Measurements from ENCODE around the gene SHISA7.
"Not testable (repeated sequence)": the region's sequence is repeated elsewhere in the genome, so short reads cannot be mapped to it uniquely, and the experiment has no call there.

Gene SHISA7

DNA sequence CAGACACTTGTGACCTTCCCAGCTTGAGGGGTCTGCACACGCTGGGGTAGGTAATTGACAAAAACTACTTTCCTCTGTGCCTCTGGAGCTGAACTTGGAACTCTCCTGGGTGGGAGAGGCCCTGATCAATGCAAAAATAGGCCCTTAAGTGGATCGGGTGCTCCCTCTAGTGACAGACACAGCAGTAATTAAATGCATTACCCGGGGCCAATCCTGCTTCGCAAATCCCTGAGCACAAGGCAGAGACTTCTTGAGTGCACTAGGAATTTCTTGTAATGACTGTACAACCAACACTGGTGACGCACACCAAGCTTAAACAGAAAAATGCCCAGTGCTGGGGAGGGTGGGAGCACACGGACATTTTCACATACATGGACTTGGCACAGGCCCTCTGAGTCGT is 24.9 kb downstream of the SHISA7 start:
- peak; percentile 86 for DNase-seq (ENCODE audit: low spot score)

DNA sequence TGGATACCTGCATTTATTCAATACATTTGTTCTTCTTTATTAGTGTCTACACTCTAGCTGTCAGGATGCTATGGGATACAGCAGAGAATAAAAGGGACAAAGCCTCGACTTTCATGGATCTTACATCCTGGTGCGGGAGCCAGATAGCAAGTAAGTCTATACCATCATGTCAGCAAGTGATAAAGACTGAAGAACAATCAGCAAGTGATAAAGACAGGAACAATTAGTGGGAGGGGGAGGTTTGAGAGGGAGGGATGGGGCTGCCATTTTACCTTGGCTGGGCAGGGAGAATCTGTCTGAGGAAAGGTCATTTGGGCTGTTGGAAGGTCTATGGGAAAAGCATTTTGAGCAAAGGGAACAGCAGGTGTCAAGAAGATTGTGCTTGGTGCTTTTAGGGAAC is 32.9 kb downstream of the SHISA7 start:
- no peak for DNase-seq (ENCODE audit: low spot score)

DNA sequence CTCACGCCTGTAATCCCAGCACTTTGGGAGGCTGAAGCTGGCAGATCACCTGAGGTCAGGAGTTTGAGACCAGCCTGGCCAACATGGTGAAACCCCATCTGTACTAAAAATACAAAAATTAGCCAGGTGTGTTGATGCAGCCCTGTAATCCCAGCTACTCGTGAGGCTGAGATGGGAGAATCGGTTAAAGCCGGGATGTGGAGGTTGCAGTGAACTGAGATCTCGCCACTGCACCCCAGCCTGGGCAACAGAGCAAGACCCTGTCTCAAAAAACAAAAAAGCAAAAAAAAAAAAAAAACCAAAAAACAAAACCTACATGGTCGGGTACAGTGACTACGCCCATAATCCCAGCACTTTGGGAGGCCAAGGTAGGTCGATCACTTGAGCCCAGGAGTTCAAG is 33.9 kb downstream of the SHISA7 start:
- not testable (repeated sequence) for DNase-seq (ENCODE audit: low spot score)

DNA sequence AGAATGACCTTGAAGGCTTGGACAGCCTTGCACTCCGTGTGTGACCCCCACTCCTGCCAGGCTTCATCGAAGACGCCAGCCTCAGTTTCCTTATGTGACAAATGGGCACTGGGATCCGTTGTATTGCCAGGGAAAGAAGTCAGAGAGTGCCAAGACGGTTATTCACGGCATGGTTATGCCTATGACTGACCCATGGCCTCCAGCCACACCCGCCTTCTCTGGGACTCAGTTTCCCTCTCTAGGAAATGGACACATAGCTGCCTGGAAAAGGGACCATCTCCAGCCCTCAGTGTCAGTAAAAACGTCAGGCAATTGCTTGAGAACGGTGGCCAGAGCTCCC is 34.6 kb downstream of the SHISA7 start:
- no peak for DNase-seq (ENCODE audit: low spot score)

DNA sequence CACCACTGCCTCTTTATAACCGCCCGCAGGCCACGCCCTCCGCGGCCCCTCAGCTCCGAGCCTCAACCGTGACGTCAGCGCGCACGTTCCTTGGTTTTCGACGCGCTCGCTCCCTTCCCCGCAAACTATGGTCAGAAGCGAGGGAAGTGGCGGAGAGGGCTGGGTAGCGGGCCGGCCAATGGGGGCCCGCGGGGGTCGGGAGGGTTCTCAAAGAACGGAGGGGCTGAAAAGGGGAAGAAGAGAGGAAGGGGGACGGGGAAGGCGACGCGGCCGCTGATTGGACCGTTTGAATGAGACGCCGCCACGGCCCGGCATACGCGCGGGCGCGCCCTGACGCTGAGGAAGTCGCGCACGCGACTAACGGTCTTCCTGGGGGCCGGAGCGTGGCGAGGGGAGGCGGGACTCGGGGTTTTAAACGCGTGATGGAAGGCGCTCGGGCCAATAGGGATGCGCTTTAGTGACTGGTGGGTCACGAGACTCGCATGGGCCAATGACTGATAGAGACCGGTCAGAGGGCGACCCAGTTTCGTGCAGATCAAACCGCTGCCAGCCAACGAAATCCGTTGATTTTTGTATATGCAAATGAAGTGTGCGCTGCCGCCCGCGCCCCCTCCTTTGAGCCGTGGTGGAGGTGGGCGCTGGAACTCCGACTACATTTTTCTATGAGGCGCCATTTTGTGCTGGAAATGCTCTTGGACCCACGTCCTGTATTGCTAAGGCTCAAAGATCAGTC is 35.1 kb downstream of the SHISA7 start:
- DNase-seq (ENCODE audit: low spot score), result peak; percentile 99

DNA sequence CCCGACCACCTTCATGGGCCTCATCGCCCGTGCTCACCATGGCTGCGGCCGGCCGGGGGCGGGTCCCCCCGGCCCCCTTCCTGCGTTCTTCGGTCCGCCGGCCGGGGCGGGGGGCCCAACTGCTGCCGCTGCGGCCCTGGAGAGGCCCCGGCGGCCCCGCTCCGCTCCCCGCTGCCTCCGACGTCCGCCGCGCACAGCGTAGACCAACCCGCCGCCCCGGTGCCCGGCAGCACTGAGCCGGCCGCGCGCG is 35.6 kb downstream of the SHISA7 start, which contains the start of gene UBE2S:
UBE2S (minus strand) TSS at position 239 of the 250 bp plus-strand sequence; CDS start at position 40, 199 bp downstream.
- not testable (repeated sequence) for DNase-seq (ENCODE audit: low spot score)

DNA sequence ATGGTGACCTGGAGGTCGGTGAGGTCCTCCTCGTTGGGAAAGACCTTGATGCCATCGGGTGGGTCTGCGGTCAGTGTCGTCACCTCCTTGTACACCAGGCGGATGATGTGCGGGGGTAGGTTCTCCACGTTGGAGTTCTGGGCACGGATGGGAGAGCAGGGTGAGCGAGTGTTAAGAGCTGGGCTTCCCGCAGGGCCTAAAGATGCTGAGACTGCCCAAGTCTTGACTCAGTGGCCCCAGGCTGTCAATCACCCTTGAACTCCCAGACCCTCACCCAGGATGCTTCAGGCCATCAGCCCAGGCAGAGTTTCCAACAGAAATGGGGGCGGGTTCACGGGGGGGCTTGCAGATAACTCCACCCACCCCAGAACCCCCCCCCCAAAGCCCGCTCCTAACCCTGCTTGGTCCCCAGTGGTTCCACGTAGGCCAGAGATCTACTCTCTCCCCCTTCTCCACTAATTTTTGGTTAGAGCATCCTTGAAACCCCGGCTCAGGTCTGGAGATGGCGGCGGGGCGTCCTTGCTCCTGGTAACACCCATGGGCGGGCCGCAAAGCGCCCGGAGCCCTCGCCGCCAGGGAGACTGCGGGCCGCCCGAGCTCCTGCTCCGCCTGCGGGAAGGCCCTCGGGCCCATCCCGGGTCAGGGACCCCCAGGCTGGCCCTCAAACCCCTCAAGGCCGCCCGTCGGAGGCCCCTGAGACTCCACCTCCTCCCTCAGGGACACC is 36.1 kb downstream of the SHISA7 start:
- peak; percentile 65 for DNase-seq (ENCODE audit: low spot score)

DNA sequence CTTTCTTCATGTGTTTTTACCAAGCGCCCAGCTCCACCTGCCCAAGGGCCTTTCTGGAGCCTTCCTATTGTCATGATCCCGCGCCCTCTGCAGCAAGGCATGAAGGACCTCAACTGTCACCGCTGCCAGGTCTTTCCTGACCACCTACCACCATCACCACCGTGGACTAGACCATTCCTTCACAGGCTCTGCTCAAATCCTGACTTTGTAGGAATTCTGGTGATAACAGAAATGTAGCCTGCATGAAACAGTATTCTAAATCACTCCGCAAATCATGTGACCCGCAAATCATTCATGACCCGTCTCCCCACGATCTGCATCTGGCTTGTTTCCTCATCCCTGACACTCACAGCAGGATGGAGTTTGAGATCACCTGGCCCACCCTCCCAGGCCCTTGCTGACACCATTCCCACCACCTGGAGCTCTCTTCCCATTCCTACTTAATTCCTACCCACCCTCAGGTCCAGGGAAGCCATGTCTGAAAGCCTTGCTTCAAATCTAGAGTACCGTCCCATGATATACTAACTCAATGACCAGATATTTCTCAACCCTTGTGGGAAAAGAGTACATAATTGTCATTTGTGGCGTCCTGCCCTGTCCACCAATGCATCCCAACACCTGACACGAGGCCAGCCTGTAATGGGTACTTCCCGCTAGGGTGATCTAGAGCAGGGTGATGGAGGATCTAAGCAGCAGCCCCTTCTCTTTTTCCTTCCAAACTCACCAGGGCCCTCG is 36.8 kb downstream of the SHISA7 start:
- no peak for DNase-seq (ENCODE audit: low spot score)

DNA sequence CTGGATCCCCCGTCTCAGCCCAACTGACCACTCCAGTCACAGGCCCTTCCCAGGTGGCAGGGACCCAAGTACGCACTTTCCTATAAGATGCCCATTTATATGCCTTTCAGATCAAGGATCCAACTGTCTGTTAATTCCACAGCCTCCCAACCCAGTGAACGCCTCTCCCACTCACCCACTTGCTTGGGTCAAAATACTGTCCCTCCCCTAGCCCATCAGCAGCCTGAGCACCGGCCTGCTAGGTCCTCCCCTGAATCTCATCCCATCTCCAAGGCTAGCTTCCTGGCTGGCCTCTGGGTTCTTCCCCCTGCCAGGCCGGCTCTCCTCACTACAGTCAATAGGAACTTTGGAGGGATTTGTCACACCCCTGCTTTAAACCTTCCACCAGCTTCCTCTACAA is 37.5 kb downstream of the SHISA7 start:
- no peak for DNase-seq (ENCODE audit: low spot score)

DNA sequence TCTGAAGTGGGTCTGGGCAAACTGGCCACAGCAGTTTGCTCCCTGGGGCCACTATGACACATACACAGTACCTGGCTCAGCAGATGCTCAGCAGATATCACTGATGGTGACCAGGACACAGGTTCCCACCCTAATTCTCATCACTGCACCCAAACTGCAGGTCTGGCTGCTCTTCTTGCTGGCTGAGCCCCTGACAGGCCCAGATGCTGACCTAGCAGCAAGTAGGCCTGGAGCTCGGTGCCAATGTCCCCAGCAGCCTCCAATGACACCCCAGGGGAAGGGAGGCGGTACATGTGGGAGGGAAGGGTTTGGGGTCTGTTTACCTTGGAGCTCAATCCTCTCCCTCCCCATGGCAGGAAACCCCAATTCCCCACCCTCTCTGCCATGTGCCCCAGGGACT is 40.6 kb downstream of the SHISA7 start:
- DNase-seq (ENCODE audit: low spot score), result no peak

DNA sequence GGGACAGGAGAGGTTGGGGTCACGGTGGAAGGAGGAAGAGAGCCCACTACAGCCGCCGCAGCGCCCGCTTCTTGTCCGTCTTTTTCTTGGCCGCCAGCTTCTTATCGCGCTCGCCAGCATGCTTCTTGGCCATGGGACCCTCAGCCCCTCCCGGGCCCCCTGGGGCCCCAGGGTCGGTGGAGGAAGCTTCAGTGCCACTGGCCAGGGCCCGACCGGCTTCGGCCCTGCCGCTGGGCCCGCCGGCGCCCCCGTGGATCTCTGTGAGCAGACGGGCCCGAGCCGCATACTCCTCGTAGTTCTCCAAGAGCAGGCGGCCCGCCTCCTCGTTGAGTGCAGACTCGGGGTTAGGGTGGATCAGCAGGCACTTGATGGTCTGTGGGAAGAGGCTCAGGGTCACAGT is 41.7 kb downstream of the SHISA7 start:
- DNase-seq (ENCODE audit: low spot score), result not testable (repeated sequence)

DNA sequence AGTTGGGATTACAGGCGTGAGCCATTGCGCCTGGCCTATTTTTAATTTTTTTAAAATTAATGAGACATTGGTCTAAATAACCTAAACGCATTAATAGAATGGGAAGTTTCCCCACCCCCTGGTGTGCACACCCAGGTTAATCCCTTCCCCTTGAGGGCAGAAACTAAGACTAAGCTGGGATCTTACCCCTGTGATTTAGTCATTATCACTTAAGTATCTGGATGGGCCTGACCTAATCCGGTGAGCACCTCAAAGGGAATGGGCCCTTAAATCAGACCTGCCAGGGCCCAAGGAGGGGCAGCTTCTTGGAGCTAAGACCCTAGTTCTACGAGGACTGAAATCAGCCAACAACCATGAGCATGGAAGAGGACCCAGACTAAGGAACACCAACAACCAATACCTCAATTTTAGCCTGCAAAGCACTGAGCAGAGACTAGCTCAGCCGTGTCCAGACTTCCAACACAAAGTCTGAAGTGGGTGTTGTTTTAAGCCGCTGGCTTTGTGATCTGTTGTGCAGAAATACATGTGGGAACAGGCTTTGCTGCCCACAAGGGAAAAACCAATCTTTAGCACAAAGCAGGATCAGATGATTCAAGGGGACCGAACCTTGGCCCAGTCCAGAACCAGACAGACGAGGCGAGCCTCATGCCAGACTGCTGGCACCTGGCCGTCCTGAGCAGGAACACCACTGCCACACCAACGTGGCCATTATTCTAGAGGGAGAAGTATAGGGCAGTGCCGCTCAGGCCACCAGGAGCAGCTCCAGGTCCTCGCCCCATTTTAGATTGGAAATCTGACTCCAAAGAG is 42.6 kb downstream of the SHISA7 start:
- DNase-seq (ENCODE audit: low spot score), result peak; percentile 62

DNA sequence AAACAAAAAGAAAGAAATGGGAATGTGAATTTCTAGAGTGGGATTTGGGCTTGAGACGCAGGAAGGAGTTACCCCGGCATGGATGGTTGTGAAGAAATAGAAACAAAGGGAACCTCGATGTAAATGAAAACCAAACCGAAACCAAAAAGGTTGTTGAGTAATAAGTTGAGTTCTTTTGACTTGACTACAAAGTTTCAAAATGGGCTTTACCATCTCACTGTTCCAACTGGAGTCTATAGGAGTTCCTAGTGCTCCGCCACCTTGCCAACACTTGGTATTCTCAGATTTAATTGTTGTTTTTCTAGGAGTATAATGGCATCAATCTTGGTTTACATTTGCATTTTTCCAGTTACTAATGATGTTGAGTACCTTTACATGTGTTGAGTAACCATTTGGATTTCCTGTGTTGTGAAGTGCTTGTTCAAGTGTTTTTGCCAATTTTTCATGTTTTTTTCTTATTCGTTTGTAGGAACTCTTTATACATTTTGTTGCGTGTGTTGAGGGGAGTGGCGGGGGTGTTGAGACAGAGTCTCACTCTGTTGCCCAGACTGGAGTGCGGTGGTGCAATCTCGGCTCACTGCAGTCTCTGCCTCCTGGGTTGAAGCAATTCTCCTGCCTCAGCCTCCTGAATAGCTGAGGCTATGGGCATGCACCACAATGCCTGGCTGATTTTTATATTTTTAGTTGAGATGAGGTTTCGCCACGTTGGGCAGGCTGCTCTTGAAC is 44.7 kb downstream of the SHISA7 start:
- DNase-seq (ENCODE audit: low spot score), result no peak

DNA sequence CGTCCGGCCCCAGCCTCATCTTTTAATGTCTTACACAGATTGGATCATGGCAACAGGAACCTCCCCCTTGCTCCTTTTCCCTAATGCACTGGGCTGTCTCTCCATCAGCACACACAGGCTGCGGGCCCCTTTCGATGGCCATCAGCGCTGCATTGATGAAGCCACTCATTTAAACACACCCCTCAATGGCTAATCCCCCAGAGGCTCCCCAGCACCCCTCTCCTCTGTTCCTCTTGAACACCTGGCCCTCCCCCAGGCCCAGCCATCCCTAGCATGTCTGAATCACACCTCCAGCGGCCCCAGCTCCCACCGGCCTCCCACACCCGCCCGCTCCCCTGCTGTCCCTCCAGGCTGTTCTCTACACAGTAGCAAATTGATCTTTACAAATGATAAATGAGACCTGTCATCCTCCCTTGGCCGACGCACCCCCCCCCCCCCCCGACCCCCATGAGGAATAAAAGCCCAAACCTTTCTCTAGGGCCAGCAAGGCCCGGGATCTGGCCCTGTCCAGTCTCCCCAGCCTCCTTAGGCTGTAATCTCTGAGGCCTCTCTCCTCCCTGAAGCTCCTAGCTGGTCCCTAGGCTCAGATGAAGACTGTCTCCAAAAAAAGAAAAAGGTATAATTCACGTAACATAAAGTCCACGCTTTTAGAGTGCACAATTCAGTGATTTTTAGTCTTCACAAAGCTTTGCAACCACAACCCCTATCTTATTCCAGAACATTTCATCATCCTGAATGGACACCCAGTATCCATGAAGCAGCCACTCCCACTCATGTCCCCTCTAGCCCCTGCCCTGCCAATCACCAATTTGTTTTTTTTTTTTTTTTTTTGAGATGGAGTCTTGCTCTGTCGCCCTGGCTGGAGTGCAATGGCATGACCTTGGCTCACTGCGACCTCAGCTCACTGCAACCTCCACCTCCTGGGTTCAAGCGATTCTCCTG is 50.0 kb downstream of the SHISA7 start:
- no peak for DNase-seq (ENCODE audit: low spot score)

DNA sequence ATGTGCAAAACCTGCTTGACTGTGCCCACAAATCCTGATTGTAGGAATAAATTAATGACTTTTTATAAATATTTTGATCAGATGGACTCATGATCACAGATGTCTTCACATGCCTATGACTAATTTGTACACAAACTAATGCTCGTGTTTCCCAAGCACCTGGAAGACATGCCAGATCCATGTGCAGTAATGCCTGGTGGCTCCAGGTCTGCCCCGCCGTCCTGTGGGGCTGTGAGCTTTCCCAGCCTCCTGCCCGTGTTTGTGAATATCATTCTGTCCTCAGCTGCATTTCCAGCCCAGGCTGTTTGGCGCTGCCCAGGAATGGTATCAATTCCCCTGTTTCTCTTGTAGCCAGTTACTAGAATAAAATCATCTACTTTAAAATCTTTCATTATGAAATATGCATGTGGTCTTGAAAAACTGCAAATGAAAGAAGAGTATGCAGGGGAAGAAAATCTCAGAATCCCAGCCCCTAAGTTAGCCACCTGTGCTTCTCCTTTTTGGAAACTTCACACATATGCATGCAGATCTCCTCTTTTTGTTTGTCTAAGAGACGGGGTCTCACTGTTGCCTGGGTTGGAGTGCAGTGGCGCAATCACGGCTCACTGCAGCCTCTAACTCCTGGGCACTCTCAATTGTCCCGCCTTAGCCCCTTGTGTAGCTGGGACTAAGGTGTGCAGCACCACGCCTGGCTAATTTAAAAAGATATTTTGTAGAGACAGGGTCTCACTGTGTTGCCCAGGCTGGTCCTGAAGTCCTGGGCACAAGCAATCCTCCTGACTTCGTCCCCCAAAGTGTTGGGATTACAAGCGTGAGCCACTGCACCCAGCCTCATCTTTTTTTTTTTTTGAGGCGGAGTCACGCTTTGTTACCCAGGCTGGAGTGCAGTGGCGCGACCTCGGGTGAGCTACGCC is 51.1 kb downstream of the SHISA7 start:
- no peak for DNase-seq (ENCODE audit: low spot score)

DNA sequence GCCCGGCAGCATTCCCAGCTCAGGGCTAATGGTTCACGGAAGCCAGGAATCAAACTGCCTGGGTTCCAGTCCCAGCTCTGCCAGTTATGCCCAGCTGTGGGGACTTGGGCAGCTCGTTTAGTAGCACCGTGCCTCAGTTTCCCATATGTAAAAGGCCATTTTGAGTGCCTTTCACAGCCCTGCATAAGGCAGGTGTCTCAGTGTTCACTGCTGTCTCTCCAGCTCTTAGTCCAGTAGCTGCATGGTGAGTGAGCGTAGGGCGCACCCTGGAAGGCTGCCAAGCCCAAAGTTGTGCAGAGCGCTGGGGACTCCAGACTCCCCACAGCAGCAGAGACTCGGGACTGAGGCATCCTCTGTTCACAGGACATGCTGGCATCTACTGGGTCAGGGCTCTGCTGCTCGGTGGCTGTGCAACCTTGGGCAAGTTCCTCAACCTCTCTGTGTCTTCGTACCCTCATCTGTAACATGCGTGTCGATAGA is 51.9 kb downstream of the SHISA7 start:
- DNase-seq (ENCODE audit: low spot score), result no peak

DNA sequence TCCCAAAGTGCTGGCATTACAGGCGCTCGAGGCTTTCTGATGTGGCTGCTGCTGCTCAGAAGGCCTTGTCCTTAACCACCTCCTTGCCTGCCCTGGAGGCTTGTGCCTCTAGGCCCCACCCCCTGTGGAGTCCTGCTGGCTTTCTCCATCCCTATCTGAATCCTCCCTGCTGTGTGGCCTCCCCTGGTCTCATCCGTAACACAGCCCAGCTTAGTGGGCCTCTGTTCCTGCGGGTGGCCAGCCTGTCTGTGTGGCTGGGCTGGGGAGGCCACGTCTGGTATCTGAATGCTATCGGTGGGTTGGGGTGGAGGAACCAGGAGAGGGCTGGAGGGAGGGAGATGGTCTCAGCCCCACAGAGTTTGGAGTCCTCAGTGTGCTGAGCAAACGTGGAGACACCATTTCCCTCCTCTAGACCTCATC is 52.6 kb downstream of the SHISA7 start:
- DNase-seq (ENCODE audit: low spot score), result no peak

DNA sequence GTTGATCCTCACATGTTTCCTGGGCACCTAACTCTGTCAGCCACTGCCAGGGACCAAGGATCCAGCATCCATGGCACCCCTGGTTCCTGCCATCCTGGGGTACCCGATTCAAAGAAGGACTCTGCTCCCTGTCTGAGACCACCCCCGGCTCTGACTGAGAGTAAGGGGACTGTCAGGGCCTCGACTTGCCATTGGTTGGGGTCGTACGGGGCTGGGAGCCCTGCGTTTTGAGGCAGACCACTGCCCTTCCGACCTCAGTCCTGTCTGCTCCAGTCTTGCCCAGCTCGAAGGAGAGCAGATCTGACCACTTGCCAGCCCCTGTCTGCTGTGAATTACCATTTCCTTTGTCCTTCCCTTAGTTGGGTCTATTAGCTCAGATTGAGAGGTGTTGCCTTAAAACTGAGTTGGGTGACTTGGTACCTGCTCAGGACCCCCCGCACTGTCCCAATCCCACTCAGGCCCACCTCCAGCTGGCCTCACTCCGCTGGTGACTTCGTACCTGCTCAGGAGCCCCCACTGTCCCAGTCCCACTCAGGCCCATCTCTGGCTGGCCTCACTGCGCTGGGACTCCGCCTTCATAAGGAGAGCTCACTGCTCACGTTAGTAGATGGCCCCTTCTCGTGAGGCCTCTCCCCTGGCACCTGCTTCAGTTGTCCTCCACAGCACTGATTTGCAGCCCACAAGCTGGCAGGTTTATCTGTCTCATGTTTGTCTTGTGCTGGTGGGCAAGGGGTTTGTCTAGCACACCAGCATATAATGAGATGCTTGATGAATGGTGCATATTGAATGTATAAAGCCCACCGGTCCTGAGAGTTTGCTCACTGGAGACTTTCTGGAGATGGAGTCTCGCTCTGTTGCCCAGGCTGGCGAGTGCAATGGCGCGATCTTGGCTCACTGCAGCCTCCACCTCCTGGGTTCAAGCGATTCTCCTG is 53.4 kb downstream of the SHISA7 start:
- DNase-seq (ENCODE audit: low spot score), result no peak

Data from D341Med (cell line).